Measurements from ENCODE around the gene OR2A14.

DNA sequence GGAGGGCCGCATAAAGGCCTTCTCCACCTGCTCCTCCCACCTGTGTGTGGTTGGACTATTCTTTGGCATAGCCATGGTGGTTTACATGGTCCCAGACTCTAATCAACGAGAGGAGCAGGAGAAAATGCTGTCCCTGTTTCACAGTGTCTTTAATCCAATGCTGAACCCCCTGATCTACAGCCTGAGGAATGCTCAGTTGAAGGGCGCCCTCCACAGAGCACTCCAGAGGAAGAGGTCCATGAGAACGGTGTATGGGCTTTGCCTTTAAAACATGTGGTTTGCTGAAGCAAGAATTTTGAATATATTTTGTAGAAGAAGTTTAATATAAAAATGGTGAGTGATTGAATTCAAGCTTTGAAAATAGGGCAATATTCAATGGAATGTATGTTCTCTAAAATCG lies 12.7 kb upstream of the OR2A14 start:
- TF ChIP-seq SMAD1 (IDR thresholded peaks at IDR 0.05; ENCODE audit: low read depth, partially characterized antibody) (no peak), POLR2A (IDR thresholded peaks at IDR 0.05; ENCODE audit: low read depth, low read length) (no peak), RFX5 (IDR thresholded peaks at IDR 0.05; ENCODE audit: low read depth, low read length) (no peak), EZH2 (IDR thresholded peaks at IDR 0.05; ENCODE audit: borderline replicate concordance, control insufficient read depth, low read depth, low read length) (no peak), TCF12 (IDR thresholded peaks at IDR 0.05; ENCODE audit: low read depth, low read length) (no peak)

All from GM12878 (cell line).